Esophagus muscularis mucosa (tissue), 4 donors: Measurements from ENCODE around the gene NTSR2. TPM values are rescaled to one million over a fixed set of nuclear protein-coding genes. Genes with fewer than 3 reads are reported as not detected.

Experiments used
- DNase-seq: peaks from one replicate; pipeline ENCODE4 v3.0.0-alpha.2; 2017; ENCODE audit errors: extremely low spot score
- H3K27ac ChIP-seq, 4 donors: fragments of 200-600 bp; sonication (generic); replicated peaks in 1 of 4; 1 replicate in 3 of 4; 2 replicates in 1 of 4; pipeline ENCODE4 v1.5.1; 2016 to 2019; ENCODE audit warnings: mild to moderate bottlenecking in 1 of 4
- H3K27me3 ChIP-seq, 4 donors: fragments of 200-600 bp; sonication (generic); one replicate each; pipeline versions ENCODE4 v1.5.1 to v1.6.0; 2016 to 2019
- H3K36me3 ChIP-seq, 4 donors: fragments of 200-600 bp; sonication (generic); one replicate each; pipeline ENCODE4 v1.5.1; 2016 to 2019
- H3K4me1 ChIP-seq, 4 donors: fragments of 200-600 bp; sonication (generic); one replicate each; pipeline ENCODE4 v1.5.1; 2016 to 2019
- H3K4me3 ChIP-seq, 4 donors: fragments of 200-600 bp; sonication (generic); 1 replicate in 2 of 4; 2 replicates in 2 of 4; pipeline ENCODE4 v1.5.1; 2016 to 2019; ENCODE audit warnings: mild to moderate bottlenecking in 4 of 4, moderate library complexity in 1 of 4
- H3K9me3 ChIP-seq, 4 donors: fragments of 200-600 bp; sonication (generic); 1 replicate in 3 of 4; 2 replicates in 1 of 4; pipeline ENCODE4 v1.5.1; 2016 to 2019
- EP300 ChIP-seq: sonication (generic); formaldehyde crosslinking; IDR thresholded peaks from one replicate; pipeline ENCODE4 v1.6.1; 2017; ENCODE audit warnings: antibody characterized with exemption
- POLR2A ChIP-seq: fragments of 450-650 bp; IDR thresholded peaks from one replicate; pipeline ENCODE4 v1.6.1; 2017; ENCODE audit warnings: antibody characterized with exemption, moderate library complexity, mild to moderate bottlenecking, low read depth
- POLR2AphosphoS5 ChIP-seq, 2 donors: sonication (generic); formaldehyde crosslinking; IDR thresholded peaks; one replicate each; pipeline ENCODE4 v1.6.1; 2017; ENCODE audit warnings: antibody characterized with exemption in 2 of 2
- WGBS: methylation state at CpG from one replicate; pipeline ENCODE4 v1.1.5; 2018; 5-methylcytosine and 5-hydroxymethylcytosine counted together
- intact Hi-C: fragments of 100-400 bp; cut with DNase I; formaldehyde crosslinking; loops from one replicate; pipeline ENCODE4 v1.15.1; 2023
- total RNA-seq, 4 donors: library from RNA; depleted of rRNA; stranded (reverse); fragments of >200 nt; gene quantifications; one replicate each; pipeline versions ENCODE4 v1.1.0 to v1.2.1, GENCODE V29; 2016
- TF ChIP-seq, protein P1 (sequence below), 3 experiments: fragments of 200-600 bp in 2 of 3; fragments of 450-650 bp in 1 of 3; sonication (generic) in 2 of 3; IDR thresholded peaks; one replicate each; pipeline ENCODE4 v1.5.1; 2017 to 2019; ENCODE audit warnings: antibody characterized with exemption in 3 of 3, mild to moderate bottlenecking in 2 of 3, moderate library complexity in 1 of 3

NTSR2 gene
- total RNA-seq, 4 donors from 2014 or later: not detected

DNA sequence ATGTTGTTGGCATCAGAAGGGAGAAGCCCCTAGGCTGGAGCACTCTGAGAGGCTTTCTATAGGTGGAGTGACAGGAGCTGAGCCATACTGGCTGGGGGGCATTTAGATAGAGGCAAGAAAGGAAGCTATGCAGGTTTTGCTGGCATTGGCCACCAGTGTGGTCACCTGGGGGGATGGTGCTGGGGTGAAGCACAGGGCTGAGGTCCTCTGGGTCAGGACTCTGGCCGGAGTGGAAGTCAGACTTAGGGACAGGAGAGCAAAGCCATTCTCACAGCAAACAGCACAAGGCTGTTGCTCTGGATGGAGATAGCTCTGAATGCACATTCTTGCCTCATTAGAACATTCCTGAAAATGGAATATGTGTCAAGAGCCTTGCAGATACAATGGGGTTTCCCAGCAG lies 47.4 kb downstream of the NTSR2 start:
- H3K4me1 ChIP-seq: no peaks in the 10 kb centered on the region
- no peak for TF ChIP-seq POLR2AphosphoS5 (IDR thresholded peaks at IDR 0.05)
- TF ChIP-seq, protein P1, sequence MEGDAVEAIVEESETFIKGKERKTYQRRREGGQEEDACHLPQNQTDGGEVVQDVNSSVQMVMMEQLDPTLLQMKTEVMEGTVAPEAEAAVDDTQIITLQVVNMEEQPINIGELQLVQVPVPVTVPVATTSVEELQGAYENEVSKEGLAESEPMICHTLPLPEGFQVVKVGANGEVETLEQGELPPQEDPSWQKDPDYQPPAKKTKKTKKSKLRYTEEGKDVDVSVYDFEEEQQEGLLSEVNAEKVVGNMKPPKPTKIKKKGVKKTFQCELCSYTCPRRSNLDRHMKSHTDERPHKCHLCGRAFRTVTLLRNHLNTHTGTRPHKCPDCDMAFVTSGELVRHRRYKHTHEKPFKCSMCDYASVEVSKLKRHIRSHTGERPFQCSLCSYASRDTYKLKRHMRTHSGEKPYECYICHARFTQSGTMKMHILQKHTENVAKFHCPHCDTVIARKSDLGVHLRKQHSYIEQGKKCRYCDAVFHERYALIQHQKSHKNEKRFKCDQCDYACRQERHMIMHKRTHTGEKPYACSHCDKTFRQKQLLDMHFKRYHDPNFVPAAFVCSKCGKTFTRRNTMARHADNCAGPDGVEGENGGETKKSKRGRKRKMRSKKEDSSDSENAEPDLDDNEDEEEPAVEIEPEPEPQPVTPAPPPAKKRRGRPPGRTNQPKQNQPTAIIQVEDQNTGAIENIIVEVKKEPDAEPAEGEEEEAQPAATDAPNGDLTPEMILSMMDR (IDR thresholded peaks at IDR 0.05): no peak
- no peak for TF ChIP-seq POLR2A
- TF ChIP-seq EP300: no peak
- DNase-seq: no peak
- intact Hi-C loops: no loop called here
- no peak overlapping the region for H3K4me3 ChIP-seq
- H3K27ac ChIP-seq: no peak overlapping the region
- H3K27me3 ChIP-seq: no peaks in the 10 kb centered on the region
- H3K9me3 ChIP-seq: peaks cover 0 to 11% (median 9%) of the 10 kb centered on the region in 4 donors
- H3K36me3 ChIP-seq: peaks cover 3 to 41% (median 21%) of the 10 kb centered on the region in 4 donors
- 78% methylated on average over 1 of the region's 1 CpG for WGBS

DNA sequence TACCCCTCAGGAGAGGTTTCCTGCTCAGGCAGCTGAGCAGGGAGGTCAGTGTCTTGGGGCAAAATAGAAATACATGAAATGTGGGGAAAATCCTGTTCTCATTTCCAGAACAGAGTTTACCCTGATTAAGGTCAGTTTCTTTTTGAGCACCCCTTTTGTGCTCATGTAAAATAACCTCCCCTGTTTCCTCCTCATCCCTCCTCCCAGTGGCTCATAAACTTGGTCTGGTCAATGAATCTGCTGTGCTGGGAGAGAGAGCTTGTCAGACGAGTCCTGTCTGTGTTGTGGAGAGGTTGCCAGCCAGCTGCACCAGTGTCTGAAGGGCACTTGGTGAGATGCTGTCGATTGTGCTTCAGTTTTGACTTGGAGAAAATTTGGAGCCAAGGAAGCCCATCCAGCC lies 48.6 kb downstream of the NTSR2 start:
- H3K27me3 ChIP-seq: no peaks in the 10 kb centered on the region
- H3K36me3 ChIP-seq: peaks cover 0 to 40% (median 18%) of the 10 kb centered on the region in 4 donors
- 76% methylated on average over 2 of the region's 2 CpGs for whole genome bisulfite sequencing
- H3K9me3 ChIP-seq: no peaks in the 10 kb centered on the region
- no peak for TF ChIP-seq EP300
- TF ChIP-seq, protein P1 (IDR thresholded peaks at IDR 0.05): no peak
- TF ChIP-seq POLR2AphosphoS5 (IDR thresholded peaks at IDR 0.05): no peak
- TF ChIP-seq POLR2A: no peak
- no peak overlapping the region for H3K27ac ChIP-seq
- no peak for DNase-seq
- H3K4me1 ChIP-seq: no peaks in the 10 kb centered on the region
- H3K4me3 ChIP-seq: no peak overlapping the region
- intact Hi-C loops: no loop called here

DNA sequence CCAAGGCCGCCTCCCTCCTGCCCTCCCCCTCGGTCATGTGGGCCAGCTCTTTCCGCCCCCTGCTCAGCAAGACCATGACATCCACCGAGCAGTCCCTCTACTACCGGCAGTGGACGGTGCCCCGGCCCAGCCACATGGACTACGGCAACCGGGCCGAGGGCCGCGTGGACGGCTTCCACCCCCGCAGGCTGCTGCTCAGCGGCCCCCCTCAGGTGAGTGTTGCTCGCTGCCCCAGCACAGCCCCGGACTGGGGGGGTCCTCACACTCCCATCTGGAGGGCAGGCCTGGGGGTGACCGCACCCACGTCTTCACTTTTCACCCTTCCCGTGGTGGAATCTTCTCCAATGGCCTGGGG lies 51.3 kb downstream of the NTSR2 start:
- Histone ChIP-seq H3K4me3 (no peak overlapping the region), H3K9me3 (no peaks in the 10 kb centered on the region), H3K27ac (no peak overlapping the region), H3K36me3 (peaks cover 0 to 40% (median 19%) of the 10 kb centered on the region in 4 donors), H3K4me1 (no peaks in the 10 kb centered on the region), H3K27me3 (no peaks in the 10 kb centered on the region)
- WGBS: 85% methylated on average over 6 of the region's 20 CpGs
- intact Hi-C loops: no loop called here
- TF ChIP-seq, protein P1 (IDR thresholded peaks at IDR 0.05): no peak
- TF ChIP-seq POLR2A (no peak), POLR2AphosphoS5 (IDR thresholded peaks at IDR 0.05) (no peak), EP300 (no peak)
- no peak for DNase-seq

DNA sequence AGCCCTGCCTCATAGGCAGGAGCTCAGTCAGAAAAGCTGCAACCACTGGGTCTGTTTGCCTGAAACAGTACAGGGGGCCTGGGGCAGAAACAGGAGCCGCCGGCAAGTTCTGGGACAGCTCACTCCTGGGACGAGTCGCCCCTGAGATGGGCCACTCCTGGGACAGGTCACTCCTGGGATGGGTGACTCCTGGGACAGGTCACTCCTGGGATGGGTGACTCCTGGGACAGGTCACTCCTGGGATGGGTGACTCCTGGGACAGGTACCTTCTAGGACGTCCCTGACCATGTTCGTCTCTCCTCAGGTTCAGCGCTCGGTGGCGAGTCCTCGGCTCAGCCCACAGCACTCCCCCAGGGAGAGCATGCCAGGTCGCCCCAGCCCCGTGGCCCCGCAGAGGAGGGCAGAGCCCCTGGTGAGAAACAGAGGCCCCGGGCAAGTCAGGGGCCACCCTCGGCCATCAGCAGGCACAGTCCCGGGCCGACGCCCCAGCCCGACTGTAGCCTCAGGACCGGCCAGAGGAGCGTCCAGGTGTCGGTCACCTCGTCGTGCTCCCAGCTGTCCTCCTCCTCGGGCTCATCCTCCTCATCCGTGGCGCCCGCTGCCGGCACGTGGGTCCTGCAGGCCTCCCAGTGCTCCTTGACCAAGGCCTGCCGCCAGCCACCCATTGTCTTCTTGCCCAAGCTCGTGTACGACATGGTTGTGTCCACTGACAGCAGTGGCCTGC lies 51.8 kb downstream of the NTSR2 start:
- no peak overlapping the region for H3K4me3 ChIP-seq
- H3K27me3 ChIP-seq: no peaks in the 10 kb centered on the region
- peaks cover 0 to 45% (median 22%) of the 10 kb centered on the region in 4 donors for H3K36me3 ChIP-seq
- no peak for DNase-seq
- intact Hi-C loops: no loop called here
- 95% methylated on average over 15 of the region's 33 CpGs for WGBS
- no peaks in the 10 kb centered on the region for H3K9me3 ChIP-seq
- H3K4me1 ChIP-seq: no peaks in the 10 kb centered on the region
- H3K27ac ChIP-seq: no peak overlapping the region
- TF ChIP-seq POLR2A (no peak), POLR2AphosphoS5 (IDR thresholded peaks at IDR 0.05) (no peak), EP300 (no peak)
- TF ChIP-seq, protein P1 (IDR thresholded peaks at IDR 0.05): no peak

DNA sequence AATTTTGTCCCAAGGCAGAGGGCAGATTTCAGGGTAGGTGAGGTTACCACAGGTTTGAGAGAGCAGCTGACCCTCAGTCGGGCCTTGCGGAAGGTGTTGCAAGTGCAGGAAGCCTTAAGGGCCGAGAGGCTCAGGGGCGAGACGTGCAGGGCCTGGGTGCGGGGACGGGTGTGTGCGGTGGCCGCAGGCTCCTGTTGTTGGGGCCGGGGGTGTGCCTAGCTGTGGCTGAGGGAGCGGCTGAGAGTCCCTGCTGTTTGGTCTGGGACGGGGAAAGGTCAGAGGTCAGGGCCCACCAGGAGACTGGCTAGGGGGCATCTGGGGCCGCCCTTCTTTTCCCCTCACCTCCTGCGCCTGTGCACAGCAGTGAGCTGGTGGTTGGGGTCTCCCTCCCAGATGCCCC lies 52.5 kb downstream of the NTSR2 start:
- Histone ChIP-seq H3K27ac (no peak overlapping the region), H3K4me1 (no peaks in the 10 kb centered on the region), H3K4me3 (no peak overlapping the region), H3K36me3 (peaks cover 0 to 46% (median 24%) of the 10 kb centered on the region in 4 donors), H3K27me3 (no peaks in the 10 kb centered on the region), H3K9me3 (no peaks in the 10 kb centered on the region)
- TF ChIP-seq POLR2A (no peak), EP300 (no peak), POLR2AphosphoS5 (IDR thresholded peaks at IDR 0.05) (no peak)
- TF ChIP-seq, protein P1 (IDR thresholded peaks at IDR 0.05): no peak
- 87% methylated on average over 3 of the region's 14 CpGs for WGBS
- no peak for DNase-seq
- intact Hi-C loops: no loop called here
